HG02571 (cell line): Measurements from ENCODE around the gene ZMIZ1.

Experiments
- ATAC-seq: cut with Tn5 transposase; IDR thresholded peaks from one replicate; pipeline ENCODE4 v1.9.1; 2021; ENCODE audit warnings: mild to moderate bottlenecking, moderate library complexity; ENCODE audit not compliant: unreplicated experiment

The ZMIZ1 gene

GRCh38 chr10:79243181-79244067 is 174.7 kb downstream of the ZMIZ1 start:
- peak; percentile 43 for ATAC-seq

GRCh38 chr10:79244068-79244442 is 175.3 kb downstream of the ZMIZ1 start:
- ATAC-seq: no peak

- ATAC-seq: peak; percentile 21
Measured at GRCh38 chr10:79244841-79245504, 176.2 kb downstream of the ZMIZ1 start.

GRCh38 chr10:79245539-79246208 is 176.9 kb downstream of the ZMIZ1 start:
- no peak for ATAC-seq

- no peak for ATAC-seq
Measured at GRCh38 chr10:79246209-79246581, 177.4 kb downstream of the ZMIZ1 start.

GRCh38 chr10:79246606-79247275 is 178.0 kb downstream of the ZMIZ1 start:
- no peak for ATAC-seq

- ATAC-seq: no peak
Measured at GRCh38 chr10:79247373-79248137, 178.8 kb downstream of the ZMIZ1 start.

- no peak for ATAC-seq
Measured at GRCh38 chr10:79248341-79249185, 179.8 kb downstream of the ZMIZ1 start.

- ATAC-seq: peak; percentile 50
Measured at GRCh38 chr10:79249186-79250121, 180.7 kb downstream of the ZMIZ1 start.

GRCh38 chr10:79250259-79250658 is 181.5 kb downstream of the ZMIZ1 start:
- peak; percentile 17 for ATAC-seq

- ATAC-seq: no peak
Measured at GRCh38 chr10:79252450-79252849, 183.7 kb downstream of the ZMIZ1 start.

GRCh38 chr10:79252971-79253370 is 184.2 kb downstream of the ZMIZ1 start:
- ATAC-seq: no peak

- no peak for ATAC-seq
Measured at GRCh38 chr10:79253704-79254103, 184.9 kb downstream of the ZMIZ1 start.

- ATAC-seq: no peak
Measured at GRCh38 chr10:79254333-79255006, 185.7 kb downstream of the ZMIZ1 start.

GRCh38 chr10:79255007-79255507 is 186.3 kb downstream of the ZMIZ1 start:
- ATAC-seq: peak; percentile 46

GRCh38 chr10:79256264-79256806 is 187.6 kb downstream of the ZMIZ1 start:
- no peak for ATAC-seq

GRCh38 chr10:79258894-79259293 is 190.1 kb downstream of the ZMIZ1 start:
- ATAC-seq: no peak
